ENCODE measurements around the gene NAV3. TPM values are rescaled to one million over a fixed set of nuclear protein-coding genes. Genes with fewer than 3 reads are reported as not detected.

Gene NAV3
- total and polyA plus RNA-seq, 4 donors: 0.25 to 40.3 (median 3.9) TPM

DNA sequence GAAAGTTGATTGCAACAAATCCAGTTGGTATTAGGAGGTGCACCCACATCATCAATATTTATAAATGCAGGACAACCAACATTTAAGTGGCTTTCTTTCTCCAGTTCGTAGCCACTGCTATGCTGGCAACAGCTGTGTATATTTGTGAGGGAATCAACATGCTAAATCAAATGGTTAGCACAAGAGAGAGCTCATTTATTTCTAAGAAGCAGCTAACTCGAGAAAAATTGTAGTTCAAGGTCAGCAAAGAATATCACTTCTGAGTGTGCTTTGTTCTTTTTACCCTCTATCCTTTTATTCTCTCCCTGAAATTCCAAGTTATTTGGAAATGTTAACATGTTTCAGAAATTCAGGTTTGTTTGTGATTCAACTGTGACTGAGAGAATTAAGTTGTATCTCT lies 137.3 kb downstream of the NAV3 start:
- Histone ChIP-seq H3K4me3 (ENCODE audit: low read length in 2 of 2) (no peak overlapping the region), H3K36me3 (ENCODE audit: control insufficient read depth in 1 of 2, insufficient read depth in 2 of 2, low read length in 1 of 2) (no peaks in the 10 kb centered on the region), H3K27me3 (ENCODE audit: control insufficient read depth in 1 of 2, insufficient read depth in 2 of 2, low read length in 1 of 2) (no peaks in the 10 kb centered on the region), H3K9me3 (ENCODE audit: control insufficient read depth, low read length) (no peaks in the 10 kb centered on the region), H3K4me1 (ENCODE audit: control insufficient read depth in 1 of 2, insufficient read depth in 2 of 2, low read length in 2 of 2) (no peaks in the 10 kb centered on the region), H3K27ac (ENCODE audit: low read depth in 1 of 2, low read length in 2 of 2) (no peak overlapping the region)
- ATAC-seq (ENCODE audit: low FRiP score) (no peak), DNase-seq (no peak)
- WGBS, 2 donors: 54 to 66% methylated on average over 2 of the region's 2 CpGs
- intact Hi-C loops (cut with DNase I): no loop called here

DNA sequence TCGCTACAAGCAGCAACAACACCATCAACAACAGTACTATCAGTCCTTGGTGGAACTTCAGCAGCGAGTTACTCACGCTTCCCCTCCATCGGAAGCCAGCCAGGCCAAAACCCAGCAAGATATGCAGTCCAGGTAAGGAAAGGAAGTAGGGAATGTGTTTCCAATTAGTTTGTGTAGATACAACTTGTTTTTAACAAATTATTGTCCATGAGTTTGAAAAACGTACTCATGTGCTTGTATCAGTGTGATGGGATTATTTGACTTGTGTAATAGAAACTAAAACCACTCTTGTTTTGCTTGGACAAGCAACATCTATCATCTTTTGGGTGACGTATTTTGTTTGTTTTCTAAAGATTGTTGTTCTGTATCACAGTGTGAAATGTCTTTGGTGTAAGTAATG lies 137.9 kb downstream of the NAV3 start:
- no peaks in the 10 kb centered on the region for H3K9me3 ChIP-seq (ENCODE audit: control insufficient read depth, low read length)
- no peaks in the 10 kb centered on the region for H3K36me3 ChIP-seq (ENCODE audit: control insufficient read depth in 1 of 2, insufficient read depth in 2 of 2, low read length in 1 of 2)
- H3K27me3 ChIP-seq (ENCODE audit: control insufficient read depth in 1 of 2, insufficient read depth in 2 of 2, low read length in 1 of 2): no peaks in the 10 kb centered on the region
- no peak overlapping the region for H3K27ac ChIP-seq (ENCODE audit: low read depth in 1 of 2, low read length in 2 of 2)
- intact Hi-C loops (cut with DNase I): no loop called here
- DNase-seq (no peak), ATAC-seq (ENCODE audit: low FRiP score) (no peak)
- WGBS, 2 donors: 73 to 76% methylated on average over 6 of the region's 6 CpGs
- no peak overlapping the region for H3K4me3 ChIP-seq (ENCODE audit: low read length in 2 of 2)
- no peaks in the 10 kb centered on the region for H3K4me1 ChIP-seq (ENCODE audit: control insufficient read depth in 1 of 2, insufficient read depth in 2 of 2, low read length in 2 of 2)

DNA sequence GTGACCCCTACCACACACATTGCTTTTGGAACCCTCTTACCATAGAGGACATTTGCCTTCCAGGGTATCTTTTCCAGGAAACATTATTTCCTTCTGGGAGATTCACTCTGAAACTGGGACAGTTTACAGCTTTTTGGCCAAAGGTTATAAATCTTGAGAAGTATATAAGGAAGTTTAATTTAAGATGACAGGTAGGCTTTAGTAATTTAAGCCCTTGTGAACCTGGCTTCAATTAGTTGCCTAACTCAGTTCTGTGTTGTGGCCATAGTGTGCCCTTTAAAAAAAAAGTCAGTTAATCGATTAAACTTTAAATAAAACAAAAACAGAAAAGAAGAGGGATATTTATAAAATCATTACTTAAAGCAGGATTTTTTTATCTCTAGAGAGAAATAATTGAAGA lies 142.9 kb downstream of the NAV3 start:
- Histone ChIP-seq H3K27me3 (ENCODE audit: control insufficient read depth in 1 of 2, insufficient read depth in 2 of 2, low read length in 1 of 2) (no peaks in the 10 kb centered on the region), H3K4me3 (ENCODE audit: low read length in 2 of 2) (no peak overlapping the region), H3K9me3 (ENCODE audit: control insufficient read depth, low read length) (no peaks in the 10 kb centered on the region), H3K36me3 (ENCODE audit: control insufficient read depth in 1 of 2, insufficient read depth in 2 of 2, low read length in 1 of 2) (no peaks in the 10 kb centered on the region), H3K27ac (ENCODE audit: low read depth in 1 of 2, low read length in 2 of 2) (no peak overlapping the region), H3K4me1 (ENCODE audit: control insufficient read depth in 1 of 2, insufficient read depth in 2 of 2, low read length in 2 of 2) (no peaks in the 10 kb centered on the region)
- DNase-seq: no peak
- intact Hi-C loops (cut with DNase I): no loop called here
- WGBS, 2 donors: 70 to 89% methylated on average over 1 of the region's 1 CpG
- no peak for ATAC-seq (ENCODE audit: low FRiP score)

DNA sequence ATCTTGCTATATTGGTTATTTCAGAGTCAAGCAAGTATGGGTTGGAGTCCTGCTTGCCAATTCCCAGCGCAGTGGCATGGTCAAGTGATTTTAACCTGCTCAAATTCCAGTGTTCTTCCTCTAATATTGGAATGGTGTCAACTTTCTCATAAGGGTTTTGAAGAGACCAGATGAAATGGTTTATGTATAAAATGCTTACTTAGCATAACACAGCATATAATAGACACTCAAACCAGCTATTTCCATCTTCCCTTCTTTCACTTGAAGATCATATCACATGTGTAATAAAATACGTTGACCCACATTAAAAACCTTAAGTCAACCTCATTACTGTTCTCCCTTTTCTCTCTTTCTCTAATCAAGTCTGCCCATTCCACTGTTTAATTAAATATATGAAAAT lies 144.0 kb downstream of the NAV3 start:
- no peak for DNase-seq
- no peak overlapping the region for H3K4me3 ChIP-seq (ENCODE audit: low read length in 2 of 2)
- no peaks in the 10 kb centered on the region for H3K27me3 ChIP-seq (ENCODE audit: control insufficient read depth in 1 of 2, insufficient read depth in 2 of 2, low read length in 1 of 2)
- intact Hi-C loops (cut with DNase I): no loop called here
- no peaks in the 10 kb centered on the region for H3K4me1 ChIP-seq (ENCODE audit: control insufficient read depth in 1 of 2, insufficient read depth in 2 of 2, low read length in 2 of 2)
- no peak for ATAC-seq (ENCODE audit: low FRiP score)
- no peaks in the 10 kb centered on the region for H3K36me3 ChIP-seq (ENCODE audit: control insufficient read depth in 1 of 2, insufficient read depth in 2 of 2, low read length in 1 of 2)
- 81 to 91% methylated on average over 2 of the region's 2 CpGs for WGBS, 2 donors
- H3K9me3 ChIP-seq (ENCODE audit: control insufficient read depth, low read length): no peaks in the 10 kb centered on the region
- H3K27ac ChIP-seq (ENCODE audit: low read depth in 1 of 2, low read length in 2 of 2): no peak overlapping the region

GRCh38 chr12:77979597-77980250 lies 149.0 kb downstream of the NAV3 start:
- 71 to 72% methylated on average over 5 of the region's 5 CpGs for WGBS, 2 donors
- intact Hi-C loops (cut with DNase I): no loop called here
- no peaks in the 10 kb centered on the region for H3K4me1 ChIP-seq (ENCODE audit: control insufficient read depth in 1 of 2, insufficient read depth in 2 of 2, low read length in 2 of 2)
- H3K27ac ChIP-seq (ENCODE audit: low read depth in 1 of 2, low read length in 2 of 2): no peak overlapping the region
- no peaks in the 10 kb centered on the region for H3K27me3 ChIP-seq (ENCODE audit: control insufficient read depth in 1 of 2, insufficient read depth in 2 of 2, low read length in 1 of 2)
- H3K4me3 ChIP-seq (ENCODE audit: low read length in 2 of 2): no peak overlapping the region
- no peaks in the 10 kb centered on the region for H3K9me3 ChIP-seq (ENCODE audit: control insufficient read depth, low read length)
- no peak for DNase-seq
- H3K36me3 ChIP-seq (ENCODE audit: control insufficient read depth in 1 of 2, insufficient read depth in 2 of 2, low read length in 1 of 2): no peaks in the 10 kb centered on the region
- no peak for ATAC-seq (ENCODE audit: low FRiP score)

DNA sequence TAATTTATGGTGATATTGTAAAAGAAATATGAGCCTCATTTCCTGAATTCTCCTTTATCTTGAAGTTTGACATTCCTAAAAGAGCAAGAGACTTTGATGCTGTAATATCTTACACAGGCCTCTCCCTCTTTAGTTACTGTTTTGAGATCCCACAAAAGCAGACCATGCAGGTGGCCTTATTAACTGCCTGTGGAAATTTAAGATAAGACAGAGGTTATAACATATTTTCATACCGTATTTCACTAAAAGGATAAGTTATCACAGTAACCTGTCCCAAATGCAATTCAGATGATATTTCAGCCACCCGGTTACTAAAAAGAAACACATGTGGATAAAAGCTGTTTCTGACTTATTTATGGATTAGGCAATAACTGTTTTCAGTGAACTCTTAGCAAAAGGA lies 150.1 kb downstream of the NAV3 start:
- no peak for ATAC-seq (ENCODE audit: low FRiP score)
- intact Hi-C loops (cut with DNase I): no loop called here
- no peak for DNase-seq
- 25 to 30% methylated on average over 2 of the region's 2 CpGs for WGBS, 2 donors
- no peak overlapping the region for H3K27ac ChIP-seq (ENCODE audit: low read depth in 1 of 2, low read length in 2 of 2)
- H3K27me3 ChIP-seq (ENCODE audit: control insufficient read depth in 1 of 2, insufficient read depth in 2 of 2, low read length in 1 of 2): no peaks in the 10 kb centered on the region
- no peaks in the 10 kb centered on the region for H3K36me3 ChIP-seq (ENCODE audit: control insufficient read depth in 1 of 2, insufficient read depth in 2 of 2, low read length in 1 of 2)
- no peak overlapping the region for H3K4me3 ChIP-seq (ENCODE audit: low read length in 2 of 2)
- no peaks in the 10 kb centered on the region for H3K9me3 ChIP-seq (ENCODE audit: control insufficient read depth, low read length)
- no peaks in the 10 kb centered on the region for H3K4me1 ChIP-seq (ENCODE audit: control insufficient read depth in 1 of 2, insufficient read depth in 2 of 2, low read length in 2 of 2)

DNA sequence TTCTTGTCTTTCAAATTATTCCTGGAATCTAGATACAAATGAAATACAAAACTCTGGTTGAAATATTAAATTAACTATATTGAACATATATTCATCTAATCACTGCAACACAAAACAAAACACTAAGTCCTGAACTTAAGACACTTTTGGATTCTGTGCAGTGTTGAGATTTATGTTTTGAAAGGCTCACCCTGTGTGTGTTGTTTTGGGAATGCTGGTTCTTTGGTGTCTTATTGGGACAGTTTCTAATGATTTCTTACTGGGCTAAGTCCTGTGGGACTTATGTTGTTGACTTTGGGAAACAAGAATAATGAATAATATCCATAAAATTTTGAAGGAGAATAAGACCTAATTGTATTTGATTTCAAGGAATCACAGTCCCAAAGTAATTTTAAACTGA lies 153.2 kb downstream of the NAV3 start:
- no peaks in the 10 kb centered on the region for H3K9me3 ChIP-seq (ENCODE audit: control insufficient read depth, low read length)
- no peaks in the 10 kb centered on the region for H3K4me1 ChIP-seq (ENCODE audit: control insufficient read depth in 1 of 2, insufficient read depth in 2 of 2, low read length in 2 of 2)
- no peak overlapping the region for H3K27ac ChIP-seq (ENCODE audit: low read depth in 1 of 2, low read length in 2 of 2)
- no peak overlapping the region for H3K4me3 ChIP-seq (ENCODE audit: low read length in 2 of 2)
- ATAC-seq (ENCODE audit: low FRiP score): peak; percentile 63
- H3K36me3 ChIP-seq (ENCODE audit: control insufficient read depth in 1 of 2, insufficient read depth in 2 of 2, low read length in 1 of 2): no peaks in the 10 kb centered on the region
- H3K27me3 ChIP-seq (ENCODE audit: control insufficient read depth in 1 of 2, insufficient read depth in 2 of 2, low read length in 1 of 2): no peaks in the 10 kb centered on the region
- intact Hi-C loops (cut with DNase I): no loop called here
- DNase-seq: no peak

DNA sequence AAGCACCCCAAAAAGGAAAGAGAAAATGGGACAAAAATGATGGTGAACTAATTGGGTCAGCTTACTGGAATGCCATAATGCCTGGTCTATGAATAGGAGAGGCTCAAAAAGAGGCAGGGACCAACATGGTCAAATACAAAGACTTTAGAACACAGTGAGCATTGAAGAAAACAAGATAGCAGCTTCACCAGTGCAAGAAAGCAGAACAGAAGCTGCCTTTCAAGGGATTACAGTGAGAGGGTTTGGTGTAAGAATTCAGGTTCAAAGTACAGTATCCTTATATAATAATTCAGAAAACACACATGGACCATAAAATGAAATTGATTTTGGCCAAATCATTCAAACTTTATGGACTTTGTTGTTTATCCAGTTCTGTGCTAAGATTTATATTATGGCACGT lies 162.1 kb downstream of the NAV3 start:
- no peak overlapping the region for H3K27ac ChIP-seq (ENCODE audit: low read depth in 1 of 2, low read length in 2 of 2)
- intact Hi-C loops (cut with DNase I): no loop called here

DNA sequence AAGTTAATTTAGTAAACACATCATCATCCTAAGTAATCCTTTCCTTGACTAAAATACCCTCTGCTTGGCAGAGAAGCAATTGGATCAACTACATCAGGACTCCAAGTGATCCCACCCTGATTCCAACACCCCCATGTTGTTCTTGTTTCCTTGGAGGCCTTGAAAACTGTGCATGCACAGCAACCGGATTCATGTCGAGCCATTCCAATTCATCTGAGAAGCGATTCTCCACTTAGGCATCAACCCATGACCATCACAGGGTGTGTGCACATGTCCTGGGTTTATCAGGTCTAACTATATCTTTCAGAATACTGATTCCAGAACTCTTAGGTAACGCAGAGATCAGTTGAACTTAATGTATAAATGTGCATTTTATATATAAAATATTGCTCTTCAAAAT lies 163.0 kb downstream of the NAV3 start:
- intact Hi-C loops (cut with DNase I): no loop called here
- 72 to 84% methylated on average over 4 of the region's 4 CpGs for WGBS, 2 donors
- Histone ChIP-seq H3K27ac (ENCODE audit: low read depth in 1 of 2, low read length in 2 of 2) (no peak overlapping the region), H3K9me3 (ENCODE audit: control insufficient read depth, low read length) (no peaks in the 10 kb centered on the region), H3K4me3 (ENCODE audit: low read length in 2 of 2) (no peak overlapping the region), H3K36me3 (ENCODE audit: control insufficient read depth in 1 of 2, insufficient read depth in 2 of 2, low read length in 1 of 2) (no peaks in the 10 kb centered on the region), H3K4me1 (ENCODE audit: control insufficient read depth in 1 of 2, insufficient read depth in 2 of 2, low read length in 2 of 2) (no peaks in the 10 kb centered on the region), H3K27me3 (ENCODE audit: control insufficient read depth in 1 of 2, insufficient read depth in 2 of 2, low read length in 1 of 2) (no peaks in the 10 kb centered on the region)
- ATAC-seq (ENCODE audit: low FRiP score): no peak
- no peak for DNase-seq

More for the DNA sequence above, 162.1 kb downstream of the NAV3 start:
- 64 to 74% methylated on average over 1 of the region's 1 CpG for WGBS, 2 donors
- Histone ChIP-seq H3K9me3 (ENCODE audit: control insufficient read depth, low read length) (no peaks in the 10 kb centered on the region), H3K27me3 (ENCODE audit: control insufficient read depth in 1 of 2, insufficient read depth in 2 of 2, low read length in 1 of 2) (no peaks in the 10 kb centered on the region), H3K36me3 (ENCODE audit: control insufficient read depth in 1 of 2, insufficient read depth in 2 of 2, low read length in 1 of 2) (no peaks in the 10 kb centered on the region), H3K4me3 (ENCODE audit: low read length in 2 of 2) (no peak overlapping the region), H3K4me1 (ENCODE audit: control insufficient read depth in 1 of 2, insufficient read depth in 2 of 2, low read length in 2 of 2) (no peaks in the 10 kb centered on the region)
- ATAC-seq (ENCODE audit: low FRiP score): no peak
- no peak for DNase-seq

Data from aorta (tissue), 5 donors.